ENCODE results near the gene MCRIP2.

Gene MCRIP2

GRCh38 chr16:625977-626765 is 15.5 kb upstream of the MCRIP2 start:
- H3K27ac ChIP-seq, result no peak overlapping the region
- no peak for TF ChIP-seq ZFX (IDR thresholded peaks at IDR 0.05)
- TF ChIP-seq, protein P1, sequence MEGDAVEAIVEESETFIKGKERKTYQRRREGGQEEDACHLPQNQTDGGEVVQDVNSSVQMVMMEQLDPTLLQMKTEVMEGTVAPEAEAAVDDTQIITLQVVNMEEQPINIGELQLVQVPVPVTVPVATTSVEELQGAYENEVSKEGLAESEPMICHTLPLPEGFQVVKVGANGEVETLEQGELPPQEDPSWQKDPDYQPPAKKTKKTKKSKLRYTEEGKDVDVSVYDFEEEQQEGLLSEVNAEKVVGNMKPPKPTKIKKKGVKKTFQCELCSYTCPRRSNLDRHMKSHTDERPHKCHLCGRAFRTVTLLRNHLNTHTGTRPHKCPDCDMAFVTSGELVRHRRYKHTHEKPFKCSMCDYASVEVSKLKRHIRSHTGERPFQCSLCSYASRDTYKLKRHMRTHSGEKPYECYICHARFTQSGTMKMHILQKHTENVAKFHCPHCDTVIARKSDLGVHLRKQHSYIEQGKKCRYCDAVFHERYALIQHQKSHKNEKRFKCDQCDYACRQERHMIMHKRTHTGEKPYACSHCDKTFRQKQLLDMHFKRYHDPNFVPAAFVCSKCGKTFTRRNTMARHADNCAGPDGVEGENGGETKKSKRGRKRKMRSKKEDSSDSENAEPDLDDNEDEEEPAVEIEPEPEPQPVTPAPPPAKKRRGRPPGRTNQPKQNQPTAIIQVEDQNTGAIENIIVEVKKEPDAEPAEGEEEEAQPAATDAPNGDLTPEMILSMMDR (conservative IDR thresholded peaks at IDR 0.05), result no peak

- H3K27ac ChIP-seq, result no peak overlapping the region
Observed at GRCh38 chr16:626787-627453, 14.7 kb upstream of the MCRIP2 start.

DNA sequence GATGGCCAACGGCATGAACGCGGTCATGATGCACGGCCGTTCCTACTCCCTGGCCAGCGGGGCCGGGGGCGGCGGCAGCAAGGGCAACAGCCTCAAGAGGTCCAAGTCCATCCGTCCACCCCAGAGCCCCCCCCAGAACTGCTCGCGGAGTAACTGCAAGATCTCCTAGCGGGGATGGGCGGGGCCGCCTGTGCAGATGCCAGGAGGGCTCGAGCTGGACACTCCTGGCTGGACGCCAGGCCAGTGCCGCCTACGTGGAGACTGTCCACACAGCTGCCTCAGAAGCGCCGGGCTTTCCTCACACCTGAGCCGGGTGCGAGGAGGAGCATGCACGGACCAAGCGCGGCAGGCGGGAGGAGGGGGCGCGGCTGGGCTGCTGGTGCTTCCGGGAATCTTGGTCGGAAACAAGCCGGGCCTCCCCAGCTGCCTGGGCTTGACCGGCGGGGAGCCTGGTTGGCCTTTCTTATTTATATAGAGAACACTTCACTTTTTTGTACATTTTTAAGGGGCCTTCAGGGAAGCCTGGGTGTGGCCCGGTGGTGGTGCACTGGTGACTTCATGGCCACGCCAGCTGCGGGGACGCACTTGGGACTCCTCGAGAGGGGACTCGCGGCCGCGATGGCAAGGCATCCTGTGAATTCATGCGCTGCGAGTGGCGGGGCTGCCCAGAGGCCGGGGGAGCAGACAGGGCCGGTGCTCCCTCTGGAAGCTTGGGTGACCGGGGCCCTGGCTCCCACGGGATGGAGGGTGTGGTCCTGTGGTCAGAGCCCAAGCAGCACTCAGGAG is 14.0 kb upstream of the MCRIP2 start:
- TF ChIP-seq ZFX (IDR thresholded peaks at IDR 0.05), result no peak
- TF ChIP-seq, protein P1 (conservative IDR thresholded peaks at IDR 0.05), result no peak
- H3K27ac ChIP-seq, result no peak overlapping the region

More at GRCh38 chr16:626787-627453, 14.7 kb upstream of the MCRIP2 start:
- TF ChIP-seq ZFX (IDR thresholded peaks at IDR 0.05), result no peak
- TF ChIP-seq, protein P1 (conservative IDR thresholded peaks at IDR 0.05), result no peak

DNA sequence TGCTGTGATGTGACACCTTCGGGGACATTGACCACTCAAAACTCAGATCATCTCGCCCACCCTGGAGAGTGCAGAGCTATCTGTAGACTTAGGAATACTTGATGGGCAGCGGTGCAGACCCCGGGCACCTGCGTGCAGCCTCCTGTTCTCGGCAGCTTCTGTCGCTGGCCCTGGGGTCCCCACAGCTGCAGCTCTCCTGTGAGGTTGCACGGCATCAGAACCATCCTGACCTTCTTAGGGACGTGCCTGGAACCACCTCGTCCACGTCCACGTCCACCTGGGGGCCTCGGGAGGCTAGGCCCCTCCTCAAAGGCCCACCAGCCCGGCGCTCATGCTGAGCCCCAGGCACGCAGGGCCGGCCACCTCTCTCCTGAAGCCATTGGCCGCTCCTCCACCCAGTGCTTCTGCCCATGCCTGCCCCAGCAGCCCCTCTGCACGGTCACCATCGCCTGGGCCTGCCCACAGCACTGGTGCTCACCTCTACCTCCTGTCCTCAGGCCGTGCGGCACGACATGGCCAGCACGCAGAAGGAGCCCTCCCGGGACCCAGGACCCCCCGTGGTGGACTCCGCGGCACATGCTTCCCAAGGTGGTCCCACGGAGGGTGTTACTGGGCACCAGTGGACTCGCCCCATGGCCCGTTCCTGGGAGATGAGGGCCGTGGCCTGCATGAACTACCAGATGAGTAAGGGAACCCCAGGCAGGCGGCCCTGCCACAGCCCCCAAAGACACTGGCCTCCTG is 13.1 kb upstream of the MCRIP2 start:
- TF ChIP-seq, protein P1 (conservative IDR thresholded peaks at IDR 0.05), result no peak
- TF ChIP-seq ZFX (IDR thresholded peaks at IDR 0.05), result no peak
- H3K27ac ChIP-seq, result no peak overlapping the region

- H3K27ac ChIP-seq, result no peak overlapping the region
- no peak for TF ChIP-seq ZFX (IDR thresholded peaks at IDR 0.05)
- TF ChIP-seq, protein P1 (conservative IDR thresholded peaks at IDR 0.05), result no peak
Observed at GRCh38 chr16:629185-629832, 12.3 kb upstream of the MCRIP2 start.

DNA sequence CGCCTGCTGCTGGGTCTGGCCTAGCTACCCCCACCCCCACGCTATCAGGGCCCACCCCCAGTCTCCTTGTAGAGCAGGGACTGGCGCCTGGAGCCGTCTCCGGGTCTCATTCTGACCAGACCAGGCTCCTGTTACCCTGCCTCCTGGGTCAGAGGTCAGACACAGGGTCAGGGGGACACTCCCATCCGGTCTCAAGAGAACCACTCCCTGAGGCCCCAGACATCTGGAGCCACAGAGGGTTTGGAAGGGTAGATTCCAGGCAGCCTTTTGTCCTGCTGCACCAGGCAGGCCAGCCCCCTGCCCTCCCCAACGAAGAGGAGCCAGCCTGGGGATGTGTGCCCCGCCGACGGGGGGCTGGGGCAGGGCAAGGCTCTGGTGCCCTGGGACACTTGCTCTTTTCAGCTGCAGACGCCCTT is 11.8 kb upstream of the MCRIP2 start:
- H3K27ac ChIP-seq, result no peak overlapping the region
- TF ChIP-seq ZFX (IDR thresholded peaks at IDR 0.05), result no peak
- TF ChIP-seq, protein P1 (conservative IDR thresholded peaks at IDR 0.05), result no peak

Measured in C4-2B (cell line).